CD8-positive, alpha-beta memory T cell (primary cell): Measurements from ENCODE around the gene PIN4. TPM values are rescaled to one million over a fixed set of nuclear protein-coding genes. Genes with fewer than 3 reads are reported as not detected.
"Not testable (repeated sequence)": the region's sequence is repeated elsewhere in the genome, so short reads cannot be mapped to it uniquely, and the experiment has no call there.

Experiments
- CTCF ChIA-PET: fragments of 350-600 bp; sonication (Branson Sonifier 250); formaldehyde crosslinking; loops from one replicate; lab custom pipeline; 2021; ENCODE audit warnings: antibody characterized with exemption; lab: Charles Lee
- POLR2A ChIA-PET: fragments of 350-600 bp; sonication (Branson Sonifier 250); formaldehyde crosslinking; loops from one replicate; lab custom pipeline; 2021; ENCODE audit warnings: antibody characterized with exemption; lab: Charles Lee
- DNase-seq, 5 donors: peaks; one replicate each; pipeline versions ENCODE4 v3.0.0 to v3.0.0-alpha.2; 2020 to 2022; ENCODE audit warnings: mixed read lengths in 1 of 5
- H3K27ac ChIP-seq: one replicate; pipeline ENCODE4 v1.7.0; 2013; ENCODE audit warnings: low read depth, mild to moderate bottlenecking, low read length, moderate library complexity
- H3K27me3 ChIP-seq: 2 replicates; pipeline ENCODE4 v1.7.0; 2013; ENCODE audit warnings: low read length, mild to moderate bottlenecking; ENCODE audit not compliant: insufficient read depth, poor library complexity, severe bottlenecking
- H3K36me3 ChIP-seq: 2 replicates; pipeline ENCODE4 v1.7.0; 2013; ENCODE audit warnings: mild to moderate bottlenecking, low read length, moderate library complexity; ENCODE audit not compliant: insufficient read depth
- H3K4me1 ChIP-seq: 2 replicates; pipeline ENCODE4 v1.7.0; 2013; ENCODE audit warnings: mild to moderate bottlenecking, low read length, moderate library complexity; ENCODE audit not compliant: insufficient read depth
- H3K4me3 ChIP-seq: 2 replicates; pipeline ENCODE4 v1.7.0; 2013; ENCODE audit warnings: mild to moderate bottlenecking, low read length
- H3K9me3 ChIP-seq: 2 replicates; pipeline ENCODE4 v1.7.0; 2013; ENCODE audit warnings: mild to moderate bottlenecking, low read length
- H3K27ac Mint-ChIP-seq, 8 donors: one replicate each; pipeline ENCODE4 v1.8.0; 2020 to 2021; ENCODE audit warnings: mixed read lengths in 8 of 8, mild to moderate bottlenecking in 6 of 8, inconsistent platforms in 3 of 8, moderate library complexity in 3 of 8
- H3K27me3 Mint-ChIP-seq, 2 donors: one replicate each; pipeline ENCODE4 v1.8.0; 2020 to 2021; ENCODE audit warnings: mixed read lengths in 2 of 2, mild to moderate bottlenecking in 1 of 2, moderate library complexity in 1 of 2
- H3K36me3 Mint-ChIP-seq, 3 donors: one replicate each; pipeline ENCODE4 v1.8.0; 2020 to 2021; ENCODE audit warnings: mixed read lengths in 3 of 3, inconsistent platforms in 1 of 3, mild to moderate bottlenecking in 1 of 3
- H3K4me1 Mint-ChIP-seq, 3 donors: one replicate each; pipeline ENCODE4 v1.8.0; 2020 to 2021; ENCODE audit warnings: mixed read lengths in 3 of 3, inconsistent platforms in 1 of 3, mild to moderate bottlenecking in 1 of 3
- H3K4me3 Mint-ChIP-seq, 7 donors: one replicate each; pipeline ENCODE4 v1.8.0; 2020 to 2021; ENCODE audit warnings: mixed read lengths in 7 of 7, mild to moderate bottlenecking in 6 of 7, moderate library complexity in 4 of 7, inconsistent platforms in 2 of 7
- H3K9me3 Mint-ChIP-seq, 5 donors: one replicate each; pipeline ENCODE4 v1.8.0; 2020 to 2022; ENCODE audit warnings: mixed read lengths in 5 of 5, mild to moderate bottlenecking in 3 of 5, moderate library complexity in 2 of 5, inconsistent platforms in 1 of 5
- polyA plus RNA-seq: library from polyadenylated mRNA; unstranded; fragments of 300-500 nt; fragmentation: Illumina TruSeq; gene quantifications from one replicate; pipeline ENCODE4 v1.2.3, GENCODE V29; 2021
- total RNA-seq, 2 experiments: library from RNA; stranded (reverse); gene quantifications; one replicate each; pipeline ENCODE4 v1.2.3, GENCODE V29; 2021

PIN4 gene
- total and polyA plus RNA-seq, 3 experiments from 2014 or later: 6.4 to 35.9 (median 7.0) TPM

DNA sequence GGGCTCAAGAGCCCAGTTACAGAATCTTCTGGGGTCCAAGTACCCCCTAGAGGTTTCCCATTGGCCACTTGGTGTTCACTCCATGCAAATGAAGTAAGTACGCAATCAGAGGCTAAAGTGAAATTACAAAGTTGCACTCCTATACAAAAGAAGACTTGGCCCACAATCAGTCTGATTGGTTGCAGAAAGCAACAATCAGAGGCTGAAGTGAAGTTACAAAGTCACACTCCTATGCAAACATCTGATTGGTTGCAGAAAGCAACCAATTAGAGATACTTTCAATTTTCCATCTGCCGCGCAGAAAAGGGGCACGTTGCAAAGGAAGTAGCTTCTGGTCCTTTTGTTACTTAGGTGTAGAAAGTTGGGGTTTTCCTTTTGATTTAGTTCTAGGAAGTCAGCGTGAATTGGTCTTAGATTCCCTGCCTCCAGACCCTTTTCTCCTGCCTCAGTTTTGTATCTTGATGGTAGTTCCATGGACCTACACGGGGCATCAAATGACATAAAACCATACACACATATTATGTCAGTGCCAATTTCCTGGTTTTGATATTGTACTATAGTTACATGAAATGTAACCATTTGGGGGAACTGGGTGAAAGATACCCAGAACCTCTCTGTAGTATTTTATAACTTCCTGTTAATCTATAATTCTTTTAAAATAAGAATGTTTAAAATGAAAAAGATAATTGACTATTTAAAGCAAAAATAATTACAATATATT, 12.4 kb upstream of the PIN4 start:
- H3K4me1 ChIP-seq: no peaks in the 10 kb centered on the region
- H3K27ac ChIP-seq: peak overlapping the region; percentile 57
- H3K27me3 Mint-ChIP-seq: no peaks in the 10 kb centered on the region
- peaks cover 0 to 2% (median 0%) of the 10 kb centered on the region in 5 donors for H3K9me3 Mint-ChIP-seq
- CTCF ChIA-PET: no interaction called here
- no peaks in the 10 kb centered on the region for H3K27me3 ChIP-seq
- POLR2A ChIA-PET: interaction anchor here (1.1 kb wide), 1 partner anchor 12 kb away, joined by 4 read pairs; the partner anchor contains the start of gene PIN4
- peak overlapping the region; percentile 45 for H3K4me3 ChIP-seq
- H3K27ac Mint-ChIP-seq: peak overlapping the region; percentile 63 to 96 (median 94)
- no peaks in the 10 kb centered on the region for H3K9me3 ChIP-seq
- H3K4me1 Mint-ChIP-seq: peaks cover 5 to 13% (median 9%) of the 10 kb centered on the region in 3 donors
- H3K36me3 ChIP-seq: no peaks in the 10 kb centered on the region
- H3K36me3 Mint-ChIP-seq: no peaks in the 10 kb centered on the region
- H3K4me3 Mint-ChIP-seq: peak overlapping the region; percentile 75 to 90 (median 83)
- peak in 4 of 5 donors; percentile 41 to 67 (median 62) for DNase-seq

DNA sequence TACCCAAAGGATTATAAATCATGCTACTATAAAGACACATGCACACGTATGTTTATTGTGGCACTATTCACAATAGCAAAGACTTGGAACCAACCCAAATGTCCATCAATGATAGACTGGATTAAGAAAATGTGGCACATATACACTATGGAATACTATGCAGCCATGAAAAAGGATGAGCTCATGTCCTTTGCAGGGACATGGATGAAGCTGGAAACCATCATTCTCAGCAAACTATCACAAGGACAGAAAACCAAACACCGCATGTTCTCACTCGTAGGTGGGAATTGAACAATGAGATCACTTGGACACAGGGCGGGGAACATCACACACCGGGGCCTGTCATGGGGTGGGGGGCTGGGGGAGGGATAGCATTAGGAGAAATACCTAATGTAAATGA, 5.3 kb upstream of the PIN4 start:
- H3K4me3 Mint-ChIP-seq, H3K4me1 ChIP-seq, H3K27ac Mint-ChIP-seq, POLR2A ChIA-PET, H3K9me3 ChIP-seq, H3K36me3 Mint-ChIP-seq, H3K27me3 ChIP-seq, CTCF ChIA-PET, DNase-seq, H3K36me3 ChIP-seq, H3K27ac ChIP-seq, H3K27me3 Mint-ChIP-seq, H3K9me3 Mint-ChIP-seq, H3K4me3 ChIP-seq: not testable (repeated sequence)
- peaks cover 4 to 12% (median 5%) of the 10 kb centered on the region in 3 donors for H3K4me1 Mint-ChIP-seq

DNA sequence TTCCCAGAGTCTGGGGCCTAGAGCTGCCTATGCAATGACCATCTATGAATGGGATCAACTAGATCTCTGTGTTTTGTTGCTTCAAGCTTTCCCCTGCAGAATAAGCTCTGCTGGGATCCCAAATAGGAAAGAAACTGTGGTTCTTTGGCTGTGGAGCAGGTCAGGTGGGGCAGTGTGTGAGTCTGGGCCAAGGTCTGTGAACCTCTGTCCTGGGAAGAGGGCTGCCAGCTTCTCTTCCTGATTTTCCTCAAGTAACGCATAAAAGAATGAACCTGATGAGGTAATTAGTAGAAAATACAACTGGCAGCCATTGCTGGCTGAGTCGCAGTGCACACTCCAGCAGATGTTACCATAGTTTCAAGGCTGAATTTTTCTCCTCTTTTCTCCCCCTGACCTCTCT, 4.6 kb upstream of the PIN4 start:
- H3K4me3 Mint-ChIP-seq: no peak overlapping the region
- H3K27me3 Mint-ChIP-seq: peaks cover 0 to 1% of the 10 kb centered on the region in 2 donors
- Histone ChIP-seq H3K27ac (no peak overlapping the region), H3K4me1 (peaks cover 10% of the 10 kb centered on the region), H3K36me3 (no peaks in the 10 kb centered on the region), H3K4me3 (no peak overlapping the region), H3K27me3 (no peaks in the 10 kb centered on the region), H3K9me3 (no peaks in the 10 kb centered on the region)
- no peaks in the 10 kb centered on the region for H3K36me3 Mint-ChIP-seq
- POLR2A ChIA-PET: no interaction called here
- peak overlapping the region in 1 of 8 donors; percentile 40 for H3K27ac Mint-ChIP-seq
- DNase-seq: no peak
- peaks cover 4 to 12% (median 5%) of the 10 kb centered on the region in 3 donors for H3K4me1 Mint-ChIP-seq
- CTCF ChIA-PET: no interaction called here
- H3K9me3 Mint-ChIP-seq: peaks cover 0 to 2% (median 0%) of the 10 kb centered on the region in 5 donors

DNA sequence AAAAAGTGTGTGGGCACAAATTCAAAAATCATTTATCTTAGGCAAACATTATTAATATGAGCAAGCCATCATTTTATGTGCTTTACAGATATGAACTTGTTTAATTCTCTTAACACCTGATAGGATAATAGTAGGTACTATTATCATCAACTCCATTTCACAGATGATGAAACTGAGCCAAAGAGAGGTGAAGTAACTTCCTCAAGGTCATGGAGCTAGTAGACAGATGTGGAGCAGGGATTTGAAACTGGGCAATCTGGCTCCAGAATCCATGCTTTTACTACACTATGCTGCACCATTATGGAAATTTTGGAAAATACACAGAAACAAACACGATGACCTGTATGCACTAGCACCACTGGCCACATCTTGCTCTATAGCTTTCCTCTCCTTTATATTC, 1.0 kb upstream of the PIN4 start:
- Mint-ChIP-seq H3K27me3 (peaks cover 0 to 1% of the 10 kb centered on the region in 2 donors), H3K4me1 (peaks cover 9 to 17% (median 10%) of the 10 kb centered on the region in 3 donors), H3K27ac (peak overlapping the region in 5 of 8 donors; percentile 1 to 73 (median 50)), H3K36me3 (peaks cover 0 to 4% (median 0%) of the 10 kb centered on the region in 3 donors), H3K9me3 (no peaks in the 10 kb centered on the region), H3K4me3 (peak overlapping the region in 2 of 7 donors; percentile 40 to 48)
- Histone ChIP-seq H3K4me1 (peaks cover 14% of the 10 kb centered on the region), H3K27me3 (no peaks in the 10 kb centered on the region), H3K36me3 (no peaks in the 10 kb centered on the region), H3K9me3 (no peaks in the 10 kb centered on the region), H3K4me3 (peak overlapping the region; percentile 95), H3K27ac (peak overlapping the region; percentile 61)
- CTCF ChIA-PET: interaction anchor here (1.7 to 2.6 kb wide), 3 partner anchors 8 to 163 kb away, joined by 3 to 11 read pairs (median 4); partner anchors contain the start of gene RPS4X
- POLR2A ChIA-PET: interaction anchor here (1.0 to 1.3 kb wide), 2 partner anchors 11 to 49 kb away, joined by 4 read pairs; partner anchors contain the start of gene RTL5
- DNase-seq: no peak

DNA sequence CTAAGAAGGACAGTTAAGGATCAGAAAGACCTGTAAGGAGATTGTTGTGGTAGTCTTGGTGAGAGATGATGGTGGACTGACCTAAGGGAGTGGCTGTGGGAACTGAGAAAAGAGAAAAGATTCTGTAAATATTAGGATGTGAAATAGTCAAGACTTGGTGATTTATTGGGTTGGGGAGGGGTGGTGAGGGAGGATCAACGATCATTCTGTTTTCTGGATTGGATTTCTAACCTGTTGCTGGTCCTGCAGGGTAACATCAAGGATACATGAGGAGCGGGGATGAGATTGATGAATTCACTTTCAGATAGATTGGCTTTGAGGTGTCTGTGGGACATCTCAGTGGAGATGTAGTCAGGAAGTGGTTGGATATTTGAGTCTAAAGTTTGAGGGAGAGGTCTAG, 1.4 kb downstream of the PIN4 start:
- Mint-ChIP-seq H3K27me3 (peaks cover 0 to 1% of the 10 kb centered on the region in 2 donors), H3K36me3 (peaks cover 0 to 20% (median 0%) of the 10 kb centered on the region in 3 donors), H3K4me3 (no peak overlapping the region), H3K9me3 (no peaks in the 10 kb centered on the region), H3K27ac (no peak overlapping the region), H3K4me1 (peaks cover 10 to 20% (median 16%) of the 10 kb centered on the region in 3 donors)
- POLR2A ChIA-PET: interaction anchor here (0.7 kb wide), 1 partner anchor 56 kb away, joined by 3 read pairs; the partner anchor contains the start of gene ERCC6L
- H3K4me3 ChIP-seq: no peak overlapping the region
- no peak overlapping the region for H3K27ac ChIP-seq
- H3K4me1 ChIP-seq: peaks cover 14% of the 10 kb centered on the region
- CTCF ChIA-PET: no interaction called here
- H3K36me3 ChIP-seq: no peaks in the 10 kb centered on the region
- no peak for DNase-seq
- no peaks in the 10 kb centered on the region for H3K27me3 ChIP-seq
- no peaks in the 10 kb centered on the region for H3K9me3 ChIP-seq

DNA sequence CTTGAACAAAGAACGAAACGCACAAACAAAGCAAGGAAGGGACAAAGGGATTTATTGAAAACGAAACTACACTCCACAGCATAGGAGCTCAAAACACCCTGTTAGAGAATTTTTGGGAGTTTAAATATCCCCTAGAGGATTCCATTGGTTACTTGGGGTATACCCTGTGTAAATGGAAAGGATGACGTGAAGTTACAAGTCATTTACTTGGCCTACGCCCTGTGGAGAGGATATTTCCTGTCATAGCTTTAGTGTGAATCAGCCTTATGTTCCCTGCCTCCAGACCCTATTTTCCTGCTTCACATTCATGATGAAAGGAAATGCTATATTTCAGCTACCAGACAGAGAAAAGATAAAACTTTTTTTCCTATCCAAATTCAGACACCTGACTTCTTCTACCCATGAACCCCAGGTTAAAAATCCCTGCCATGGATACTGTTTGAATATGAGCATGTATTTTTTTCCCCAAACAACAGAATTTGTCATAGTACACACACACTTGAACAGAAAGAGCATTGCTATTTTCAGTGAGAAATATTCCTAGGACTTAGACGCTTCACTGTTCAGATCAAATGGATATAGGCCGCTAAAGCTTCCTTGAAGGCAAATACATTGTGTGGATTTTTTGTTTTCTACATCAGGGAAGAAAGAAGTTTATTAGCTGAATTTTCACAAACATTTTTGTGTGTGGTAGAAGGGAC, 20.4 kb downstream of the PIN4 start:
- Mint-ChIP-seq H3K27ac (no peak overlapping the region), H3K36me3 (peaks cover 6 to 49% (median 9%) of the 10 kb centered on the region in 3 donors), H3K27me3 (no peaks in the 10 kb centered on the region), H3K4me1 (peaks cover 0 to 4% (median 0%) of the 10 kb centered on the region in 3 donors), H3K9me3 (no peaks in the 10 kb centered on the region), H3K4me3 (no peak overlapping the region)
- POLR2A ChIA-PET: interaction anchor here (0.6 kb wide), 1 partner anchor 7 kb away, joined by 6 read pairs; no protein-coding TSS in a partner anchor
- Histone ChIP-seq H3K4me1 (no peaks in the 10 kb centered on the region), H3K27ac (no peak overlapping the region), H3K27me3 (no peaks in the 10 kb centered on the region), H3K4me3 (no peak overlapping the region), H3K9me3 (no peaks in the 10 kb centered on the region), H3K36me3 (no peaks in the 10 kb centered on the region)
- DNase-seq: no peak
- CTCF ChIA-PET: no interaction called here

GRCh38 chrX:72202792-72203401, 21.3 kb downstream of the PIN4 start:
- no peaks in the 10 kb centered on the region for H3K4me1 ChIP-seq
- H3K27me3 Mint-ChIP-seq: no peaks in the 10 kb centered on the region
- no peak for DNase-seq
- H3K9me3 Mint-ChIP-seq: no peaks in the 10 kb centered on the region
- peaks cover 0 to 4% (median 0%) of the 10 kb centered on the region in 3 donors for H3K4me1 Mint-ChIP-seq
- H3K36me3 ChIP-seq: no peaks in the 10 kb centered on the region
- H3K27ac Mint-ChIP-seq: peak overlapping the region in 1 of 8 donors; percentile 32
- H3K9me3 ChIP-seq: no peaks in the 10 kb centered on the region
- H3K4me3 Mint-ChIP-seq: no peak overlapping the region
- POLR2A ChIA-PET: interaction anchor here (0.6 kb wide), 1 partner anchor 8 kb away, joined by 6 read pairs; no protein-coding TSS in a partner anchor
- CTCF ChIA-PET: no interaction called here
- H3K27ac ChIP-seq: no peak overlapping the region
- no peaks in the 10 kb centered on the region for H3K27me3 ChIP-seq
- H3K36me3 Mint-ChIP-seq: peaks cover 10 to 50% (median 16%) of the 10 kb centered on the region in 3 donors
- H3K4me3 ChIP-seq: no peak overlapping the region
